HG03442 (cell line): ENCODE results near the gene IMPDH2.

Experiments used
- ATAC-seq: cut with Tn5 transposase; IDR thresholded peaks from one replicate; pipeline ENCODE4 v1.9.1; 2021; ENCODE audit warnings: mild to moderate bottlenecking, moderate library complexity; ENCODE audit not compliant: unreplicated experiment

Gene IMPDH2

GRCh38 chr3:49028673-49029562, at the start of gene IMPDH2:
Gene IMPDH2, minus strand, starts transcription at chr3:49029398. Its CDS starts 48 bp downstream, at chr3:49029350.
- peak; percentile 83 for ATAC-seq

GRCh38 chr3:49076646-49077045, 47.4 kb upstream of the IMPDH2 start:
- ATAC-seq = no peak

- no peak for ATAC-seq
Observed at GRCh38 chr3:49076116-49076515, 46.9 kb upstream of the IMPDH2 start.

- ATAC-seq = no peak
Observed at GRCh38 chr3:49058011-49058410, 28.8 kb upstream of the IMPDH2 start.

- ATAC-seq = no peak
Observed at GRCh38 chr3:49057268-49057667, 28.1 kb upstream of the IMPDH2 start.

- no peak for ATAC-seq
Observed at GRCh38 chr3:49054344-49054862, 25.2 kb upstream of the IMPDH2 start.

GRCh38 chr3:49053543-49053942, 24.3 kb upstream of the IMPDH2 start:
- no peak for ATAC-seq

GRCh38 chr3:49035281-49035680, 6.1 kb upstream of the IMPDH2 start:
- ATAC-seq = no peak

- no peak for ATAC-seq
Observed at GRCh38 chr3:49034650-49035049, 5.5 kb upstream of the IMPDH2 start.

- no peak for ATAC-seq
Observed at GRCh38 chr3:49032646-49033304, 3.6 kb upstream of the IMPDH2 start.

GRCh38 chr3:49030321-49030720, 1.1 kb upstream of the IMPDH2 start:
- no peak for ATAC-seq

- no peak for ATAC-seq
Observed at GRCh38 chr3:49029563-49029884, 326 bp upstream of the IMPDH2 start.

GRCh38 chr3:49028298-49028672, 913 bp downstream of the IMPDH2 start:
- no peak for ATAC-seq

GRCh38 chr3:49027634-49028033, 1.6 kb downstream of the IMPDH2 start:
- no peak for ATAC-seq

- ATAC-seq = no peak
Observed at GRCh38 chr3:49026536-49026935, 2.7 kb downstream of the IMPDH2 start.

- ATAC-seq = no peak
Observed at GRCh38 chr3:49025793-49026520, 3.2 kb downstream of the IMPDH2 start.

GRCh38 chr3:49025005-49025792, 4.0 kb downstream of the IMPDH2 start:
- ATAC-seq = no peak

- no peak for ATAC-seq
Observed at GRCh38 chr3:49024449-49024848, 4.7 kb downstream of the IMPDH2 start.

- no peak for ATAC-seq
Observed at GRCh38 chr3:49023775-49024174, 5.4 kb downstream of the IMPDH2 start.

- no peak for ATAC-seq
Observed at GRCh38 chr3:49022688-49023171, 6.5 kb downstream of the IMPDH2 start.
